T-cell (primary cell): ENCODE data around the gene FYTTD1. TPM values are rescaled to one million over a fixed set of nuclear protein-coding genes. Genes with fewer than 3 reads are reported as not detected.

Experiments
- ATAC-seq, 4 experiments: fragments of 200-7000 bp in 3 of 4; fragments of 150-1000 bp in 1 of 4; cut with Tn5 transposase; replicated peaks in 1 of 4; 1 replicate in 3 of 4; 2 replicates in 1 of 4; pipeline ENCODE4 v1.10.0; 2021; ENCODE audit warnings: moderate library complexity in 3 of 4, mild to moderate bottlenecking in 2 of 4, moderate number of reproducible peaks in 1 of 4
- CTCF ChIA-PET, 2 donors: fragments of 300-600 bp; sonication (Branson Sonifier 250); formaldehyde crosslinking; loops; one replicate each; lab custom pipeline; 2022; ENCODE audit warnings: antibody characterized with exemption in 2 of 2; lab: Charles Lee
- POLR2A ChIA-PET, 2 donors: fragments of 300-600 bp; sonication (Branson Sonifier 250); formaldehyde crosslinking; loops; one replicate each; lab custom pipeline; 2022; ENCODE audit warnings: antibody characterized with exemption in 2 of 2; lab: Charles Lee
- DNase-seq, 35 experiments: peaks; one replicate each; pipeline versions ENCODE4 v3.0.0 to v3.0.0-alpha.2; 2013 to 2023
- H3K27ac ChIP-seq: one replicate; pipeline ENCODE4 v1.5.1; 2013; ENCODE audit warnings: low read length
- H3K27me3 ChIP-seq, 2 experiments: replicated peaks in 1 of 2; 1 replicate in 1 of 2; 2 replicates in 1 of 2; pipeline versions ENCODE4 v1.6.1 to v1.7.0; 2013; ENCODE audit warnings: low read length in 1 of 2, mixed read lengths in 1 of 2; ENCODE audit not compliant: control insufficient read depth in 2 of 2, insufficient read depth in 2 of 2; ENCODE audit errors: extremely low read depth in 1 of 2
- H3K36me3 ChIP-seq, 2 donors: 1 replicate in 1 of 2; 2 replicates in 1 of 2; pipeline versions ENCODE4 v1.6.1 to v1.7.0; 2013; ENCODE audit warnings: low read length in 1 of 2; ENCODE audit not compliant: control insufficient read depth in 2 of 2, insufficient read depth in 1 of 2; ENCODE audit errors: extremely low read depth in 1 of 2
- H3K4me1 ChIP-seq, 2 experiments: 1 replicate in 1 of 2; 2 replicates in 1 of 2; pipeline versions ENCODE4 v1.6.1 to v1.7.0; 2013; ENCODE audit warnings: low read length in 2 of 2, mixed read lengths in 1 of 2; ENCODE audit not compliant: insufficient read depth in 2 of 2, control insufficient read depth in 1 of 2; ENCODE audit errors: extremely low read depth in 1 of 2
- H3K4me3 ChIP-seq, 2 donors: 1 replicate in 1 of 2; 2 replicates in 1 of 2; pipeline versions ENCODE4 v1.5.1 to v1.7.0; 2013; ENCODE audit warnings: mild to moderate bottlenecking in 2 of 2, low read length in 1 of 2, moderate library complexity in 1 of 2; ENCODE audit not compliant: control insufficient read depth in 1 of 2; ENCODE audit errors: extremely low read depth in 1 of 2
- H3K9me3 ChIP-seq: 2 replicates; pipeline ENCODE4 v1.7.0; 2013
- H3K27ac Mint-ChIP-seq, 2 donors: one replicate each; pipeline ENCODE4 v1.8.0; 2020 to 2021; ENCODE audit warnings: mild to moderate bottlenecking in 2 of 2, mixed read lengths in 2 of 2
- H3K27me3 Mint-ChIP-seq, 2 donors: one replicate each; pipeline ENCODE4 v1.8.0; 2021 to 2022; ENCODE audit warnings: mixed read lengths in 2 of 2
- H3K36me3 Mint-ChIP-seq: one replicate; pipeline ENCODE4 v1.8.0; 2021; ENCODE audit warnings: mixed read lengths
- H3K4me1 Mint-ChIP-seq, 3 donors: one replicate each; pipeline ENCODE4 v1.8.0; 2020 to 2022; ENCODE audit warnings: mixed read lengths in 3 of 3, mild to moderate bottlenecking in 1 of 3
- H3K4me3 Mint-ChIP-seq, 3 donors: one replicate each; pipeline ENCODE4 v1.8.0; 2020 to 2022; ENCODE audit warnings: mild to moderate bottlenecking in 3 of 3, mixed read lengths in 3 of 3, moderate library complexity in 3 of 3
- H3K9me3 Mint-ChIP-seq, 3 donors: one replicate each; pipeline ENCODE4 v1.8.0; 2020 to 2022; ENCODE audit warnings: mixed read lengths in 3 of 3
- WGBS: methylation state at CpG from one replicate; pipeline ENCODE4 v1.1.5; 2013; ENCODE audit warnings: missing lambda C conversion rate; ENCODE audit not compliant: insufficient coverage; 5-methylcytosine and 5-hydroxymethylcytosine counted together
- total RNA-seq, 35 experiments: library from RNA in 6 of 35; stranded (reverse) in 6 of 35; fragments of 120-200 nt in 1 of 35; gene quantifications; one replicate each; pipeline versions ENCODE4 v1.2.1 to v1.2.4 and lab custom pipeline; 2013 to 2026

Gene FYTTD1
- total RNA-seq, 5 donors from 2014 or later (not counting 1 experiment from before 2014, with no cell fraction given) = 52.4 to 58.4 (median 55.6) TPM

GRCh38 chr3:197734667-197735318 lies 14.9 kb upstream of the FYTTD1 start:
- CTCF ChIA-PET = interaction anchor here in 1 of 2 donors (1.0 kb wide), 1 partner anchor 23 kb away, joined by 3 read pairs; no protein-coding TSS in a partner anchor

GRCh38 chr3:197736010-197736490 lies 13.6 kb upstream of the FYTTD1 start:
- H3K36me3 Mint-ChIP-seq = peaks cover 4% of the 10 kb centered on the region
- peak overlapping the region; percentile 89 to 95 for H3K27ac Mint-ChIP-seq
- peak overlapping the region; percentile 90 to 98 (median 96) for H3K4me3 Mint-ChIP-seq
- Histone ChIP-seq H3K36me3 (peaks cover 0 to 3% of the 10 kb centered on the region in 2 donors), H3K27ac (peak overlapping the region; percentile 1), H3K27me3 (no peaks in the 10 kb centered on the region), H3K4me1 (peaks cover 2 to 27% of the 10 kb centered on the region in 2 experiments), H3K4me3 (peak overlapping the region; percentile 60), H3K9me3 (no peaks in the 10 kb centered on the region)
- 1% methylated on average over 14 of the region's 17 CpGs for WGBS
- no peaks in the 10 kb centered on the region for H3K27me3 Mint-ChIP-seq
- ChIA-PET POLR2A (no interaction called here), CTCF (interaction anchor here (0.6 to 0.8 kb wide), 4 partner anchors 10 to 1047 kb away, joined by 3 to 5 read pairs (median 3); no protein-coding TSS in a partner anchor)
- DNase-seq (peak in 24 of 35 experiments; percentile 13 to 60 (median 28)), ATAC-seq (peak in 2 of 4 experiments; percentile 6 to 8)
- H3K9me3 Mint-ChIP-seq = no peaks in the 10 kb centered on the region
- H3K4me1 Mint-ChIP-seq = peaks cover 37 to 45% (median 41%) of the 10 kb centered on the region in 3 donors

More at GRCh38 chr3:197734667-197735318, 14.9 kb upstream of the FYTTD1 start:
- no CpG with 5 or more reads among the region's 7 CpGs for WGBS
- Histone ChIP-seq H3K27me3 (no peaks in the 10 kb centered on the region), H3K36me3 (peaks cover 0 to 3% of the 10 kb centered on the region in 2 donors), H3K27ac (no peak overlapping the region), H3K9me3 (no peaks in the 10 kb centered on the region), H3K4me3 (no peak overlapping the region), H3K4me1 (peaks cover 2 to 30% of the 10 kb centered on the region in 2 experiments)
- POLR2A ChIA-PET = interaction anchor here in 1 of 2 donors (0.5 kb wide), 1 partner anchor 13 kb away, joined by 3 read pairs; no protein-coding TSS in a partner anchor
- Mint-ChIP-seq H3K27ac (peak overlapping the region; percentile 56 to 68), H3K4me1 (peaks cover 47 to 53% (median 48%) of the 10 kb centered on the region in 3 donors), H3K4me3 (peak overlapping the region; percentile 53 to 90 (median 60)), H3K36me3 (peaks cover 11% of the 10 kb centered on the region), H3K27me3 (no peaks in the 10 kb centered on the region), H3K9me3 (no peaks in the 10 kb centered on the region)
- ATAC-seq (no peak), DNase-seq (no peak)

GRCh38 chr3:197736491-197737318 lies 13.0 kb upstream of the FYTTD1 start, which contains the start of gene RUBCN:
TSS of gene RUBCN (minus strand) at chr3:197736904. CDS start at chr3:197736719, 185 bp downstream.
- CTCF ChIA-PET = interaction anchor here in 1 of 2 donors (0.8 kb wide), 1 partner anchor 25 kb away, joined by 5 read pairs; no protein-coding TSS in a partner anchor
- Mint-ChIP-seq H3K4me1 (peaks cover 36 to 44% (median 40%) of the 10 kb centered on the region in 3 donors), H3K36me3 (peaks cover 4% of the 10 kb centered on the region), H3K27me3 (no peaks in the 10 kb centered on the region), H3K27ac (peak within 1 kb of the TSS; percentile 95 to 97), H3K9me3 (no peaks in the 10 kb centered on the region), H3K4me3 (peak within 1 kb of the TSS; percentile 90 to 98 (median 96))
- H3K9me3 ChIP-seq = no peaks in the 10 kb centered on the region
- peaks cover 0 to 3% of the 10 kb centered on the region in 2 donors for H3K36me3 ChIP-seq
- under 1% methylated on average over 78 of the region's 92 CpGs for WGBS
- H3K4me3 ChIP-seq = peak within 1 kb of the TSS; percentile 60
- peaks cover 2 to 27% of the 10 kb centered on the region in 2 experiments for H3K4me1 ChIP-seq
- no peaks in the 10 kb centered on the region for H3K27me3 ChIP-seq
- ATAC-seq (peak; percentile 96 to 98 (median 98)), DNase-seq (peak; percentile 83 to 96 (median 92))
- POLR2A ChIA-PET = no interaction called here
- peak within 1 kb of the TSS; percentile 60 for H3K27ac ChIP-seq

- no peaks in the 10 kb centered on the region for H3K27me3 ChIP-seq
- peak overlapping the region; percentile 60 for H3K27ac ChIP-seq
- WGBS = 4% methylated on average over 6 of the region's 6 CpGs
- POLR2A ChIA-PET = no interaction called here
- Mint-ChIP-seq H3K36me3 (no peaks in the 10 kb centered on the region), H3K4me3 (peak overlapping the region; percentile 90 to 98 (median 96)), H3K27me3 (no peaks in the 10 kb centered on the region), H3K4me1 (peaks cover 36 to 40% (median 36%) of the 10 kb centered on the region in 3 donors), H3K9me3 (no peaks in the 10 kb centered on the region), H3K27ac (peak overlapping the region; percentile 95 to 97)
- ATAC-seq = no peak
- CTCF ChIA-PET = no interaction called here
- H3K4me3 ChIP-seq = peak overlapping the region; percentile 52 to 60
- peaks cover 2 to 27% of the 10 kb centered on the region in 2 experiments for H3K4me1 ChIP-seq
- H3K9me3 ChIP-seq = no peaks in the 10 kb centered on the region
- no peak for DNase-seq
- H3K36me3 ChIP-seq = no peaks in the 10 kb centered on the region
These were observed 12.4 kb upstream of the FYTTD1 start for GRCh38 chr3:197737319-197737649.

- Mint-ChIP-seq H3K36me3 (no peaks in the 10 kb centered on the region), H3K4me3 (peak overlapping the region; percentile 90 to 98 (median 96)), H3K9me3 (no peaks in the 10 kb centered on the region), H3K4me1 (peaks cover 30 to 35% (median 34%) of the 10 kb centered on the region in 3 donors), H3K27me3 (no peaks in the 10 kb centered on the region), H3K27ac (peak overlapping the region; percentile 95 to 97)
- Histone ChIP-seq H3K4me3 (no peak overlapping the region), H3K27me3 (no peaks in the 10 kb centered on the region), H3K27ac (peak overlapping the region; percentile 60), H3K36me3 (no peaks in the 10 kb centered on the region), H3K4me1 (peaks cover 2 to 27% of the 10 kb centered on the region in 2 experiments), H3K9me3 (no peaks in the 10 kb centered on the region)
- POLR2A ChIA-PET = no interaction called here
- 56% methylated on average over 1 of the region's 11 CpGs for WGBS
- no peak for ATAC-seq
- CTCF ChIA-PET = no interaction called here
- DNase-seq = no peak
These were observed 11.8 kb upstream of the FYTTD1 start for GRCh38 chr3:197737749-197738462.
